Body of pancreas (tissue), 4 donors: Measurements from ENCODE around the gene PDPK1.

ENCODE experiments used
- CTCF ChIP-seq, 7 experiments: fragments of 450-650 bp in 4 of 7; fragments of 200-600 bp in 3 of 7; sonication (generic) in 3 of 7; IDR thresholded peaks; one replicate each; pipeline ENCODE4 v1.5.1; 2016 to 2019; ENCODE audit warnings: antibody characterized with exemption in 7 of 7
- POLR2A ChIP-seq, 3 donors: fragments of 450-650 bp; IDR thresholded peaks; one replicate each; pipeline ENCODE4 v1.6.1; 2016; ENCODE audit warnings: antibody characterized with exemption in 3 of 3, mild to moderate bottlenecking in 2 of 3

DNA sequence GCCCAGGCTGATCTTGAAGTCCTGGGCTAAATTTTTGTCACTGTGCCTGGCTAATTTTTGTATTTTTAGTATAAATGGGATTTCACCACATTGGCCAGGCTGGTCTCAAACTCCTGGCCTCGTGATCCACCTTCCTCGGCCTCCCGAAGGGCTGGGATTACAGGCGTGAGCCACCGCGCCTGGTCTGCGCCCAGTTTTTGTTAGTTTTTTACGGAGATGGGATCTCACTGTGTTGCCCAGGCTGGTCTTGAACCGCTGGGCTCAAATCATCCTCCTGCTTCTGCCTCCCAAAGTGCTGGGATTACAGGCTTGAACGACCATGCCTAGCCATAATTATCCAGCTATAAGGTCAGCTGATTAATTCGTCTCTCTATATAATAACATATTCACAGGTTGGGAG is 3.9 kb upstream of the PDPK1 start:
- TF ChIP-seq CTCF (IDR thresholded peaks at IDR 0.05) (no peak), POLR2A (IDR thresholded peaks at IDR 0.05) (no peak)
